ENCODE results near the gene LMNTD1. TPM values are rescaled to one million over a fixed set of nuclear protein-coding genes. Genes with fewer than 3 reads are reported as not detected.
"Not testable (repeated sequence)": the region's sequence is repeated elsewhere in the genome, so short reads cannot be mapped to it uniquely, and the experiment has no call there.

The LMNTD1 gene
- not detected in 2 replicates for total RNA-seq
- long read RNA-seq, partial matches to known transcripts = 0 of 1 reads
- long read RNA-seq, other reads (novel, unspliced or antisense) = 1 of 1 reads

- Mint-ChIP-seq H3K36me3 (ENCODE audit: unreplicated experiment) (no peaks in the 10 kb centered on the region), H3K4me3 (ENCODE audit: unreplicated experiment) (no peak within 1 kb of the TSS), H3K27ac (ENCODE audit: unreplicated experiment) (no peak within 1 kb of the TSS), H3K9me3 (ENCODE audit: unreplicated experiment) (no peaks in the 10 kb centered on the region), H3K4me1 (ENCODE audit: unreplicated experiment) (peaks cover 8% of the 10 kb centered on the region), H3K27me3 (ENCODE audit: unreplicated experiment) (no peaks in the 10 kb centered on the region)
- TF ChIP-seq CTCF (IDR thresholded peaks at IDR 0.05) = no peak
- DNase-seq (ENCODE audit: extremely low spot score, unreplicated experiment) = no peak
Observed at GRCh38 chr12:25553098-25553497, at the start of gene LMNTD1. Gene LMNTD1, minus strand, starts transcription at chr12:25553283. Its CDS starts 324 bp downstream, at chr12:25552959.

GRCh38 chr12:25598956-25599355 lies 45.9 kb upstream of the LMNTD1 start:
- TF ChIP-seq CTCF (IDR thresholded peaks at IDR 0.05) = no peak
- Mint-ChIP-seq H3K4me3 (ENCODE audit: unreplicated experiment) (no peak overlapping the region), H3K27me3 (ENCODE audit: unreplicated experiment) (peaks cover 2% of the 10 kb centered on the region), H3K9me3 (ENCODE audit: unreplicated experiment) (peaks cover 39% of the 10 kb centered on the region), H3K4me1 (ENCODE audit: unreplicated experiment) (no peaks in the 10 kb centered on the region), H3K36me3 (ENCODE audit: unreplicated experiment) (peaks cover 13% of the 10 kb centered on the region), H3K27ac (ENCODE audit: unreplicated experiment) (no peak overlapping the region)
- DNase-seq (ENCODE audit: extremely low spot score, unreplicated experiment) = no peak

- DNase-seq (ENCODE audit: extremely low spot score, unreplicated experiment); H3K4me3 Mint-ChIP-seq (ENCODE audit: unreplicated experiment); H3K4me1 Mint-ChIP-seq (ENCODE audit: unreplicated experiment); H3K27me3 Mint-ChIP-seq (ENCODE audit: unreplicated experiment); H3K27ac Mint-ChIP-seq (ENCODE audit: unreplicated experiment): not testable (repeated sequence)
- Mint-ChIP-seq H3K9me3 (ENCODE audit: unreplicated experiment) (peaks cover 39% of the 10 kb centered on the region), H3K36me3 (ENCODE audit: unreplicated experiment) (peaks cover 13% of the 10 kb centered on the region)
Observed at GRCh38 chr12:25595496-25595895, 42.4 kb upstream of the LMNTD1 start.

- H3K27ac Mint-ChIP-seq (ENCODE audit: unreplicated experiment) = no peak overlapping the region
- H3K27me3 Mint-ChIP-seq (ENCODE audit: unreplicated experiment) = no peaks in the 10 kb centered on the region
- DNase-seq (ENCODE audit: extremely low spot score, unreplicated experiment) = no peak
- no peaks in the 10 kb centered on the region for H3K4me1 Mint-ChIP-seq (ENCODE audit: unreplicated experiment)
- TF ChIP-seq CTCF (IDR thresholded peaks at IDR 0.05) = no peak
- no peak overlapping the region for H3K4me3 Mint-ChIP-seq (ENCODE audit: unreplicated experiment)
- H3K9me3 Mint-ChIP-seq (ENCODE audit: unreplicated experiment) = peaks cover 29% of the 10 kb centered on the region
- peaks cover 8% of the 10 kb centered on the region for H3K36me3 Mint-ChIP-seq (ENCODE audit: unreplicated experiment)
Observed at GRCh38 chr12:25594376-25594775, 41.3 kb upstream of the LMNTD1 start.

- no peaks in the 10 kb centered on the region for H3K4me1 Mint-ChIP-seq (ENCODE audit: unreplicated experiment)
- no peak for TF ChIP-seq CTCF (IDR thresholded peaks at IDR 0.05)
- DNase-seq (ENCODE audit: extremely low spot score, unreplicated experiment) = no peak
- H3K9me3 Mint-ChIP-seq (ENCODE audit: unreplicated experiment) = peaks cover 21% of the 10 kb centered on the region
- no peaks in the 10 kb centered on the region for H3K27me3 Mint-ChIP-seq (ENCODE audit: unreplicated experiment)
- no peak overlapping the region for H3K4me3 Mint-ChIP-seq (ENCODE audit: unreplicated experiment)
- H3K36me3 Mint-ChIP-seq (ENCODE audit: unreplicated experiment) = peaks cover under 1% of the 10 kb centered on the region
- H3K27ac Mint-ChIP-seq (ENCODE audit: unreplicated experiment) = no peak overlapping the region
Observed at GRCh38 chr12:25592725-25593495, 39.8 kb upstream of the LMNTD1 start.
